ENCODE results near the gene PHACTR3.
"Not testable (repeated sequence)": the region's sequence is repeated elsewhere in the genome, so short reads cannot be mapped to it uniquely, and the experiment has no call there.

PHACTR3 gene

GRCh38 chr20:59603781-59604541 lies at the start of gene PHACTR3:
PHACTR3 (plus strand) TSS chr20:59604540; CDS start chr20:59605015, 475 bp downstream.
- DNase-seq (ENCODE audit: low read depth, low spot score): no peak

GRCh38 chr20:59557733-59558529 lies 46.4 kb upstream of the PHACTR3 start:
- DNase-seq (ENCODE audit: low read depth, low spot score): not testable (repeated sequence)

- no peak for DNase-seq (ENCODE audit: low read depth, low spot score)
Measured at GRCh38 chr20:59559024-59559817, 45.1 kb upstream of the PHACTR3 start.

- no peak for DNase-seq (ENCODE audit: low read depth, low spot score)
Measured at GRCh38 chr20:59559863-59560262, 44.5 kb upstream of the PHACTR3 start.

GRCh38 chr20:59560588-59561227 lies 43.6 kb upstream of the PHACTR3 start:
- DNase-seq (ENCODE audit: low read depth, low spot score): no peak

- DNase-seq (ENCODE audit: low read depth, low spot score): no peak
Measured at GRCh38 chr20:59561228-59561605, 43.1 kb upstream of the PHACTR3 start.

GRCh38 chr20:59561614-59562277 lies 42.6 kb upstream of the PHACTR3 start:
- DNase-seq (ENCODE audit: low read depth, low spot score): no peak

- DNase-seq (ENCODE audit: low read depth, low spot score): no peak
Measured at GRCh38 chr20:59564171-59564570, 40.2 kb upstream of the PHACTR3 start.

GRCh38 chr20:59564943-59565342 lies 39.4 kb upstream of the PHACTR3 start:
- DNase-seq (ENCODE audit: low read depth, low spot score): no peak

GRCh38 chr20:59565768-59566461 lies 38.4 kb upstream of the PHACTR3 start:
- no peak for DNase-seq (ENCODE audit: low read depth, low spot score)

- no peak for DNase-seq (ENCODE audit: low read depth, low spot score)
Measured at GRCh38 chr20:59566631-59567524, 37.5 kb upstream of the PHACTR3 start.

GRCh38 chr20:59567585-59568508 lies 36.5 kb upstream of the PHACTR3 start:
- no peak for DNase-seq (ENCODE audit: low read depth, low spot score)

GRCh38 chr20:59568509-59569024 lies 35.8 kb upstream of the PHACTR3 start:
- DNase-seq (ENCODE audit: low read depth, low spot score): no peak

- DNase-seq (ENCODE audit: low read depth, low spot score): no peak
Measured at GRCh38 chr20:59569305-59569704, 35.0 kb upstream of the PHACTR3 start.

- DNase-seq (ENCODE audit: low read depth, low spot score): no peak
Measured at GRCh38 chr20:59571151-59571550, 33.2 kb upstream of the PHACTR3 start.

- DNase-seq (ENCODE audit: low read depth, low spot score): no peak
Measured at GRCh38 chr20:59571551-59572314, 32.6 kb upstream of the PHACTR3 start.

GRCh38 chr20:59572515-59572914 lies 31.8 kb upstream of the PHACTR3 start:
- no peak for DNase-seq (ENCODE audit: low read depth, low spot score)
